Liver (tissue), 9 donors: ENCODE results near the gene C11orf21. TPM values are rescaled to one million over a fixed set of nuclear protein-coding genes. Genes with fewer than 3 reads are reported as not detected.

ENCODE experiments used
- DNase-seq: peaks from one replicate; pipeline ENCODE4 v3.0.0-alpha.2; 2017; ENCODE audit warnings: low spot score
- H3K27ac ChIP-seq, 2 donors: one replicate each; pipeline ENCODE4 v1.7.0; 2013; ENCODE audit warnings: inconsistent platforms in 2 of 2, low read length in 2 of 2, control low read depth in 1 of 2, low read depth in 1 of 2, mild to moderate bottlenecking in 1 of 2
- H3K27me3 ChIP-seq, 4 donors: one replicate each; pipeline versions ENCODE4 v1.6.1 to v1.7.0; 2013; ENCODE audit warnings: low read length in 3 of 4, inconsistent platforms in 1 of 4, mild to moderate bottlenecking in 1 of 4, moderate library complexity in 1 of 4; ENCODE audit not compliant: control insufficient read depth in 4 of 4, insufficient read depth in 4 of 4
- H3K36me3 ChIP-seq, 4 donors: one replicate each; pipeline versions ENCODE4 v1.6.1 to v1.7.0; 2013; ENCODE audit warnings: low read length in 3 of 4, mild to moderate bottlenecking in 3 of 4, low read depth in 1 of 4, moderate library complexity in 1 of 4; ENCODE audit not compliant: control insufficient read depth in 4 of 4, insufficient read depth in 3 of 4
- H3K4me1 ChIP-seq, 4 donors: one replicate each; pipeline versions ENCODE4 v1.6.1 to v1.7.0; 2013; ENCODE audit warnings: low read length in 3 of 4, mild to moderate bottlenecking in 3 of 4, moderate library complexity in 1 of 4; ENCODE audit not compliant: control insufficient read depth in 4 of 4, insufficient read depth in 4 of 4
- H3K4me3 ChIP-seq, 3 donors: one replicate each; pipeline versions ENCODE4 v1.6.1 to v1.7.0; 2013; ENCODE audit warnings: low read length in 3 of 3, control low read depth in 1 of 3, low read depth in 1 of 3, mild to moderate bottlenecking in 1 of 3
- H3K9ac ChIP-seq, 2 donors: one replicate each; pipeline ENCODE4 v1.7.0; 2013; ENCODE audit warnings: low read length in 2 of 2, mild to moderate bottlenecking in 2 of 2, moderate library complexity in 2 of 2, control low read depth in 1 of 2, low read depth in 1 of 2
- H3K9me3 ChIP-seq, 4 donors: one replicate each; pipeline versions ENCODE4 v1.6.1 to v1.7.0; 2013; ENCODE audit warnings: low read length in 3 of 4; ENCODE audit not compliant: control insufficient read depth in 4 of 4
- CTCF ChIP-seq: fragments of 150-350 bp; IDR thresholded peaks from 2 replicates; pipeline ENCODE4 v1.5.1; 2017; ENCODE audit warnings: improper control_type of control experiment, low read depth, low read length; ENCODE audit not compliant: missing input control
- EGR1 ChIP-seq, 2 donors: IDR thresholded peaks; 2 replicates each; pipeline ENCODE4 v1.6.1; 2016 to 2018; ENCODE audit warnings: antibody characterized with exemption in 2 of 2, low read depth in 2 of 2
- FOXA1 ChIP-seq: IDR thresholded peaks from 2 replicates; pipeline ENCODE4 v1.6.1; 2016; ENCODE audit warnings: antibody characterized with exemption
- FOXA2 ChIP-seq: IDR thresholded peaks from 2 replicates; pipeline ENCODE4 v1.6.1; 2016; ENCODE audit warnings: antibody characterized with exemption
- GABPA ChIP-seq, 2 donors: IDR thresholded peaks in 1 of 2; conservative IDR thresholded peaks in 1 of 2; 2 replicates each; pipeline ENCODE4 v1.6.1; 2016; ENCODE audit warnings: antibody characterized with exemption in 2 of 2, mild to moderate bottlenecking in 1 of 2, moderate library complexity in 1 of 2
- HNF4A ChIP-seq, 2 donors: conservative IDR thresholded peaks; 2 replicates each; pipeline ENCODE4 v1.6.1; 2016; ENCODE audit warnings: antibody characterized with exemption in 2 of 2, mild to moderate bottlenecking in 2 of 2
- HNF4G ChIP-seq: IDR thresholded peaks from 2 replicates; pipeline ENCODE4 v1.6.1; 2016; ENCODE audit warnings: antibody characterized with exemption
- JUND ChIP-seq, 2 donors: IDR thresholded peaks; 2 replicates each; pipeline ENCODE4 v1.6.1; 2016; ENCODE audit warnings: antibody characterized with exemption in 2 of 2
- MAX ChIP-seq: IDR thresholded peaks from 2 replicates; pipeline ENCODE4 v1.6.1; 2016; ENCODE audit warnings: antibody characterized with exemption
- NR2F2 ChIP-seq: IDR thresholded peaks from 2 replicates; pipeline ENCODE4 v1.6.1; 2016; ENCODE audit warnings: antibody characterized with exemption
- RAD21 ChIP-seq, 2 donors: IDR thresholded peaks; 2 replicates each; pipeline ENCODE4 v1.6.1; 2016; ENCODE audit warnings: antibody characterized with exemption in 2 of 2, mild to moderate bottlenecking in 2 of 2
- RXRA ChIP-seq, 2 donors: IDR thresholded peaks; 2 replicates each; pipeline ENCODE4 v1.6.1; 2017 to 2018; ENCODE audit warnings: antibody characterized with exemption in 2 of 2, mild to moderate bottlenecking in 1 of 2
- SP1 ChIP-seq: IDR thresholded peaks from 2 replicates; pipeline ENCODE4 v1.6.1; 2018; ENCODE audit warnings: antibody characterized with exemption, mild to moderate bottlenecking
- TAF1 ChIP-seq: conservative IDR thresholded peaks from 2 replicates; pipeline ENCODE4 v1.6.1; 2016; ENCODE audit warnings: antibody characterized with exemption, mild to moderate bottlenecking
- YY1 ChIP-seq: IDR thresholded peaks from 2 replicates; pipeline ENCODE4 v1.6.1; 2016; ENCODE audit warnings: antibody characterized with exemption, mild to moderate bottlenecking
- ZBTB33 ChIP-seq: IDR thresholded peaks from 2 replicates; pipeline ENCODE4 v1.6.1; 2016; ENCODE audit warnings: antibody characterized with exemption
- WGBS: extraction: QIAGEN DNeasy Blood & Tissue Kit; methylation state at CpG from one replicate; pipeline ENCODE4 v1.1.7; 2013; 5-methylcytosine and 5-hydroxymethylcytosine counted together
- polyA plus RNA-seq, 2 donors: library from polyadenylated mRNA; stranded (reverse) in 1 of 2; unstranded in 1 of 2; fragments of 200-250 nt in 1 of 2; fragments of >200 nt in 1 of 2; fragmentation: Nextera tagmentation in 1 of 2; extraction: Ambion mirVana in 1 of 2; gene quantifications; one replicate each; pipeline versions ENCODE4 v1.2.1 to v1.2.3, GENCODE V29; 2013 to 2015
- total RNA-seq, 2 donors: library from RNA; depleted of rRNA; stranded (reverse); fragments of >200 nt; gene quantifications; one replicate each; pipeline ENCODE4 v1.2.3, GENCODE V29; 2014
- TF ChIP-seq, protein P1 (sequence below): IDR thresholded peaks from 2 replicates; pipeline ENCODE4 v1.6.1; 2016; ENCODE audit warnings: antibody characterized with exemption
- TF ChIP-seq, protein P2 (sequence below): IDR thresholded peaks from 2 replicates; pipeline ENCODE4 v1.6.1; 2016; ENCODE audit warnings: antibody characterized with exemption, mild to moderate bottlenecking
- donor health status: healthy.
- donor health status: healthy.
- donor health status: healthy.
- donor health status: healthy.
- donor health status: healthy.

C11orf21 gene
- total and polyA plus RNA-seq, 4 donors: 0.14 to 16.2 (median 0.44) TPM

DNA sequence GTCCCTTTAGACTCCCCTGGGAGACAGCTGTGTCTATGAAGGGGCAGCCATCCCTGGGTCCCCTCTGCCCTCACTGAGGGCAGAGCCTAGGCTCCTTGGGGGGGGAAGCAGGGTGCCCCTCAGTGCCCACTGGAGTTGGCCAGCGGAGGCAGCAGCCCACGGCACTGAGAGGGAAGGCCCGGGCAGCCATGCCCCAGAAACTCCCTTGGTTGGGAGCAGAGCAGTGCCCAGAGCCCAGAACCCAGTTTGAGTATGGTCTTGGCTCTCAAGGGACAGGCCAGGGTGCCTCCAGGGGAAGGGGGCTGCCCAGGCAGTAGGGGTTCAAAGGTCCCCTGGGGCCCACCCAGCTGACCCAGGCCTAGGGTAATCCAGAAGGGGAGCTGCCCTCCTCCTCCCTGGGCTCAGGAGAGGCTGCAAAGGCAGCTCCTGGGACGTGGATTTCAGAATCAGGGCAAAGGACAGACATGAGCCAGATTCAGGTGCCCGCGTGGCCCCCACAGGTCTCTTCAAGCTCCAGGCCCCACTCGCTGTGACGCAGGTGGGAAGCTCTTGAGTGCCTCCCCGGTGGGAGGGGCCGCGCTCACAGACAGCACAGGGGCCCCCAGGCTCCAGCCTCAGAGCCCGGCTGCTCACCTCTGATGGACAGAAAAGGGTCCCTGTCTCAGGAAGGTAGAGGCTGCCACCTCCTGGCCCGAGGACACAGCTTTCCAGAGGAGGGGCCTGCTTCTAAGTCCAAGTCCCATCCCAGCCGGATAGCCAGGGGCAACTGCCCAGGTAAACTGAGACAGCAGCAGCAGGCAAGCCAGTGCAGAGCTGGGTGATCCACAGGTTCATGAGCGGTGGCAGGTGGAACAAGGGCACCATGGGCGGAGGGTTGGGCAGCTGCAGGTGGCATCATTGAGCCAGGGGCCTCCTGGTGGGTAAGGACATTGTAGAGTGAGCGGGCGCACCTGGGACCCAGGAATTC, 2.6 kb downstream of the C11orf21 start:
- Histone ChIP-seq H3K4me3 (no peak overlapping the region), H3K36me3 (no peaks in the 10 kb centered on the region), H3K4me1 (peaks cover 0 to 15% (median 12%) of the 10 kb centered on the region in 4 donors), H3K27me3 (no peaks in the 10 kb centered on the region), H3K9me3 (no peaks in the 10 kb centered on the region), H3K9ac (no peak overlapping the region), H3K27ac (no peak overlapping the region)
- WGBS: 56% methylated on average over 18 of the region's 18 CpGs
- TF ChIP-seq, protein P1, sequence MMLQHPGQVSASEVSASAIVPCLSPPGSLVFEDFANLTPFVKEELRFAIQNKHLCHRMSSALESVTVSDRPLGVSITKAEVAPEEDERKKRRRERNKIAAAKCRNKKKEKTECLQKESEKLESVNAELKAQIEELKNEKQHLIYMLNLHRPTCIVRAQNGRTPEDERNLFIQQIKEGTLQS: no peak
- no peak for TF ChIP-seq JUND (IDR thresholded peaks at IDR 0.05)
- TF ChIP-seq RAD21 (IDR thresholded peaks at IDR 0.05): peak; percentile 68 to 77
- no peak for TF ChIP-seq TAF1
- no peak for TF ChIP-seq YY1
- no peak for TF ChIP-seq MAX
- peak; percentile 31 for TF ChIP-seq CTCF
- no peak for TF ChIP-seq SP1
- no peak for TF ChIP-seq NR2F2
- TF ChIP-seq HNF4G: no peak
- TF ChIP-seq HNF4A (conservative IDR thresholded peaks at IDR 0.05): no peak
- TF ChIP-seq GABPA (IDR thresholded peaks at IDR 0.05 in 1 of 2, conservative IDR thresholded peaks at IDR 0.05 in 1 of 2): no peak
- TF ChIP-seq EGR1 (IDR thresholded peaks at IDR 0.05; ENCODE audit: low read depth in 2 of 2): no peak
- TF ChIP-seq FOXA1: no peak
- peak; percentile 38 for DNase-seq

- 78% methylated on average over 14 of the region's 14 CpGs for WGBS
- no peaks in the 10 kb centered on the region for H3K9me3 ChIP-seq
- H3K9ac ChIP-seq: no peak overlapping the region
- DNase-seq: peak; percentile 33
- peaks cover 0 to 7% (median 4%) of the 10 kb centered on the region in 4 donors for H3K4me1 ChIP-seq
- no peak for TF ChIP-seq JUND (IDR thresholded peaks at IDR 0.05)
- TF ChIP-seq, protein P1: no peak
- no peak for TF ChIP-seq HNF4G
- TF ChIP-seq SP1: no peak
- TF ChIP-seq RAD21 (IDR thresholded peaks at IDR 0.05): no peak
- no peak for TF ChIP-seq ZBTB33
- TF ChIP-seq EGR1 (IDR thresholded peaks at IDR 0.05; ENCODE audit: low read depth in 2 of 2): no peak
- TF ChIP-seq FOXA1: no peak
- TF ChIP-seq GABPA (IDR thresholded peaks at IDR 0.05 in 1 of 2, conservative IDR thresholded peaks at IDR 0.05 in 1 of 2): no peak
- TF ChIP-seq RXRA (IDR thresholded peaks at IDR 0.05): no peak
- TF ChIP-seq HNF4A (conservative IDR thresholded peaks at IDR 0.05): no peak
- TF ChIP-seq, protein P2, sequence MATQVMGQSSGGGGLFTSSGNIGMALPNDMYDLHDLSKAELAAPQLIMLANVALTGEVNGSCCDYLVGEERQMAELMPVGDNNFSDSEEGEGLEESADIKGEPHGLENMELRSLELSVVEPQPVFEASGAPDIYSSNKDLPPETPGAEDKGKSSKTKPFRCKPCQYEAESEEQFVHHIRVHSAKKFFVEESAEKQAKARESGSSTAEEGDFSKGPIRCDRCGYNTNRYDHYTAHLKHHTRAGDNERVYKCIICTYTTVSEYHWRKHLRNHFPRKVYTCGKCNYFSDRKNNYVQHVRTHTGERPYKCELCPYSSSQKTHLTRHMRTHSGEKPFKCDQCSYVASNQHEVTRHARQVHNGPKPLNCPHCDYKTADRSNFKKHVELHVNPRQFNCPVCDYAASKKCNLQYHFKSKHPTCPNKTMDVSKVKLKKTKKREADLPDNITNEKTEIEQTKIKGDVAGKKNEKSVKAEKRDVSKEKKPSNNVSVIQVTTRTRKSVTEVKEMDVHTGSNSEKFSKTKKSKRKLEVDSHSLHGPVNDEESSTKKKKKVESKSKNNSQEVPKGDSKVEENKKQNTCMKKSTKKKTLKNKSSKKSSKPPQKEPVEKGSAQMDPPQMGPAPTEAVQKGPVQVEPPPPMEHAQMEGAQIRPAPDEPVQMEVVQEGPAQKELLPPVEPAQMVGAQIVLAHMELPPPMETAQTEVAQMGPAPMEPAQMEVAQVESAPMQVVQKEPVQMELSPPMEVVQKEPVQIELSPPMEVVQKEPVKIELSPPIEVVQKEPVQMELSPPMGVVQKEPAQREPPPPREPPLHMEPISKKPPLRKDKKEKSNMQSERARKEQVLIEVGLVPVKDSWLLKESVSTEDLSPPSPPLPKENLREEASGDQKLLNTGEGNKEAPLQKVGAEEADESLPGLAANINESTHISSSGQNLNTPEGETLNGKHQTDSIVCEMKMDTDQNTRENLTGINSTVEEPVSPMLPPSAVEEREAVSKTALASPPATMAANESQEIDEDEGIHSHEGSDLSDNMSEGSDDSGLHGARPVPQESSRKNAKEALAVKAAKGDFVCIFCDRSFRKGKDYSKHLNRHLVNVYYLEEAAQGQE: no peak
- TF ChIP-seq YY1: no peak
- no peak for TF ChIP-seq MAX
- no peak for TF ChIP-seq NR2F2
- TF ChIP-seq TAF1: no peak
- TF ChIP-seq FOXA2: no peak
- no peak overlapping the region for H3K4me3 ChIP-seq
- no peaks in the 10 kb centered on the region for H3K27me3 ChIP-seq
- no peak overlapping the region for H3K27ac ChIP-seq
- no peaks in the 10 kb centered on the region for H3K36me3 ChIP-seq
Observed at GRCh38 chr11:2298131-2298794, 3.5 kb downstream of the C11orf21 start.
